HEK293 (cell line): Measurements from ENCODE around the gene HOXC11.
A peak's percentile ranks its signal among the peaks of the same experiment; 100 is the strongest.

Experiments used
- BCL6B ChIP-seq: fragments of 450-650 bp; formaldehyde crosslinking; IDR thresholded peaks from 2 replicates; pipeline ENCODE4 v1.5.1; 2017; ENCODE audit warnings: missing biosample characterization, missing genetic modification characterization
- GLIS1 ChIP-seq: fragments of 450-650 bp; formaldehyde crosslinking; IDR thresholded peaks from 2 replicates; pipeline ENCODE4 v1.5.1; 2016; ENCODE audit warnings: missing biosample characterization, missing genetic modification characterization
- HOXA7 ChIP-seq: sonication (generic); formaldehyde crosslinking; IDR thresholded peaks from 2 replicates; pipeline ENCODE4 v1.8.1; 2022; ENCODE audit warnings: missing genetic modification reagents, borderline replicate concordance
- KLF17 ChIP-seq: fragments of 450-650 bp; formaldehyde crosslinking; IDR thresholded peaks from 2 replicates; pipeline ENCODE4 v1.5.1; 2016; ENCODE audit warnings: missing biosample characterization, missing genetic modification characterization
- KLF8 ChIP-seq: fragments of 450-650 bp; formaldehyde crosslinking; IDR thresholded peaks from 2 replicates; pipeline ENCODE4 v1.5.1; 2016; ENCODE audit warnings: missing biosample characterization, missing genetic modification characterization
- REST ChIP-seq: fragments of 450-650 bp; formaldehyde crosslinking; IDR thresholded peaks from 2 replicates; pipeline ENCODE4 v1.5.1; 2016; ENCODE audit warnings: missing biosample characterization, missing genetic modification characterization
- SCRT1 ChIP-seq: fragments of 450-650 bp; formaldehyde crosslinking; IDR thresholded peaks from 2 replicates; pipeline ENCODE4 v1.5.1; 2016; ENCODE audit warnings: missing biosample characterization, missing genetic modification characterization, borderline replicate concordance
- WT1 ChIP-seq: fragments of 450-650 bp; formaldehyde crosslinking; IDR thresholded peaks from 2 replicates; pipeline ENCODE4 v1.5.1; 2016; ENCODE audit warnings: missing biosample characterization, missing genetic modification characterization
- YY2 ChIP-seq: fragments of 450-650 bp; formaldehyde crosslinking; IDR thresholded peaks from 2 replicates; pipeline ENCODE4 v1.5.1; 2016; ENCODE audit warnings: missing biosample characterization, missing genetic modification characterization
- ZBTB8A ChIP-seq: fragments of 450-650 bp; formaldehyde crosslinking; IDR thresholded peaks from 2 replicates; pipeline ENCODE4 v1.5.1; 2016; ENCODE audit warnings: missing biosample characterization, missing genetic modification characterization
- ZIC2 ChIP-seq: fragments of 450-650 bp; formaldehyde crosslinking; IDR thresholded peaks from 2 replicates; pipeline ENCODE4 v1.5.1; 2016; ENCODE audit warnings: missing biosample characterization, missing genetic modification characterization
- ZNF10 ChIP-seq: fragments of 450-650 bp; formaldehyde crosslinking; IDR thresholded peaks from 2 replicates; pipeline ENCODE4 v1.5.1; 2017; ENCODE audit warnings: missing biosample characterization, missing genetic modification characterization
- ZNF132 ChIP-seq: fragments of 450-650 bp; formaldehyde crosslinking; IDR thresholded peaks from 2 replicates; pipeline ENCODE4 v1.5.1; 2017; ENCODE audit warnings: missing biosample characterization, missing genetic modification characterization, borderline replicate concordance
- ZNF175 ChIP-seq: fragments of 450-650 bp; formaldehyde crosslinking; IDR thresholded peaks from 2 replicates; pipeline ENCODE4 v1.5.1; 2016; ENCODE audit warnings: missing biosample characterization, missing genetic modification characterization
- ZNF521 ChIP-seq: fragments of 450-650 bp; formaldehyde crosslinking; IDR thresholded peaks from 2 replicates; pipeline ENCODE4 v1.5.1; 2017; ENCODE audit warnings: missing biosample characterization, mild to moderate bottlenecking, missing genetic modification characterization
- ZNF560 ChIP-seq: fragments of 450-650 bp; formaldehyde crosslinking; IDR thresholded peaks from 2 replicates; pipeline ENCODE4 v1.5.1; 2017; ENCODE audit warnings: missing biosample characterization, missing genetic modification characterization, borderline replicate concordance
- ZNF580 ChIP-seq: fragments of 450-650 bp; formaldehyde crosslinking; IDR thresholded peaks from 2 replicates; pipeline ENCODE4 v1.5.1; 2016; ENCODE audit warnings: missing biosample characterization, missing genetic modification characterization
- ZNF629 ChIP-seq: fragments of 450-650 bp; formaldehyde crosslinking; IDR thresholded peaks from 2 replicates; pipeline ENCODE4 v1.5.1; 2017; ENCODE audit warnings: missing biosample characterization, missing genetic modification characterization
- ZNF639 ChIP-seq: fragments of 450-650 bp; formaldehyde crosslinking; IDR thresholded peaks from 2 replicates; pipeline ENCODE4 v1.5.1; 2016; ENCODE audit warnings: missing biosample characterization, missing genetic modification characterization
- ZNF658 ChIP-seq: fragments of 450-650 bp; formaldehyde crosslinking; IDR thresholded peaks from 2 replicates; pipeline ENCODE4; 2016; ENCODE audit warnings: missing biosample characterization, missing genetic modification characterization
- ZNF692 ChIP-seq: fragments of 450-650 bp; formaldehyde crosslinking; IDR thresholded peaks from 2 replicates; pipeline ENCODE4 v1.5.1; 2016; ENCODE audit warnings: missing biosample characterization, missing genetic modification characterization
- ZNF701 ChIP-seq: fragments of 450-650 bp; formaldehyde crosslinking; IDR thresholded peaks from 2 replicates; pipeline ENCODE4 v1.5.1; 2016; ENCODE audit warnings: missing biosample characterization, missing genetic modification characterization
- ZNF704 ChIP-seq: fragments of 450-650 bp; formaldehyde crosslinking; IDR thresholded peaks from 2 replicates; pipeline ENCODE4 v1.5.1; 2016; ENCODE audit warnings: missing biosample characterization, missing genetic modification characterization
- ZSCAN18 ChIP-seq: fragments of 450-650 bp; formaldehyde crosslinking; IDR thresholded peaks from 2 replicates; pipeline ENCODE4 v1.5.1; 2016; ENCODE audit warnings: missing biosample characterization, missing genetic modification characterization
- ZSCAN23 ChIP-seq: fragments of 450-650 bp; formaldehyde crosslinking; IDR thresholded peaks from 2 replicates; pipeline ENCODE4 v1.5.1; 2016; ENCODE audit warnings: missing biosample characterization, missing genetic modification characterization
- ZSCAN5A ChIP-seq: fragments of 450-650 bp; formaldehyde crosslinking; IDR thresholded peaks from 2 replicates; pipeline ENCODE4 v1.5.1; 2016; ENCODE audit warnings: missing biosample characterization, missing genetic modification characterization

The HOXC11 gene

GRCh38 chr12:53965281-53966084 lies 7.4 kb upstream of the HOXC11 start (continued):
- TF ChIP-seq KLF17 (tag by site-specific recombination) (no peak; the same call in 1 of the 2 replicates), ZNF175 (no peak), ZNF639 (no peak), WT1 (0 out of 2 replicates have a peak, but pooled peaks have one; percentile 11), KLF8 (tag by site-specific recombination) (no peak), ZNF132 (tag by site-specific recombination) (no peak), ZNF692 (tag by site-specific recombination) (no peak), ZNF560 (tag by site-specific recombination) (no peak), SCRT1 (tag by site-specific recombination) (no peak), ZSCAN18 (tag by site-specific recombination) (no peak), ZNF629 (tag by site-specific recombination) (peak; percentile 17; the same call in 1 of the 2 replicates), ZSCAN5A (no peak), ZBTB8A (tag by site-specific recombination) (peak; percentile 81), HOXA7 (CRISPR knock-in tag) (no peak), YY2 (no peak), REST (tag by site-specific recombination) (no peak), BCL6B (tag by site-specific recombination) (no peak), ZNF704 (tag by site-specific recombination) (no peak), ZIC2 (tag by site-specific recombination) (no peak), GLIS1 (tag by site-specific recombination) (no peak), ZNF580 (tag by site-specific recombination) (peak; percentile 61; the same call in 1 of the 2 replicates), ZSCAN23 (no peak), ZNF10 (tag by site-specific recombination) (no peak), ZNF701 (tag by site-specific recombination) (no peak), ZNF658 (no peak), ZNF521 (tag by site-specific recombination) (no peak)
